Activated T-helper 2 cell treated with anti-CD3 and anti-CD28 coated beads, Interferon-gamma antibody, Interleukin-2, Interleukin-4, amounts not matched to agents 10 μg/mL and 5 μg/mL and 100 μg/mL, durations not matched to agents 14 hours and 24 hours and 36 hours (primary cell): Measurements from ENCODE around the gene NR1H3. TPM values are rescaled to one million over a fixed set of nuclear protein-coding genes. Genes with fewer than 3 reads are reported as not detected.
A peak's percentile ranks its signal among the peaks of the same experiment; 100 is the strongest.

Source experiments
- DNase-seq: peaks from one replicate; pipeline ENCODE4 v3.0.0; 2021; ENCODE audit warnings: low spot score
- H3K27ac Mint-ChIP-seq: one replicate; pipeline ENCODE4 v1.8.0; 2021; ENCODE audit warnings: mixed read lengths
- H3K27me3 Mint-ChIP-seq: one replicate; pipeline ENCODE4 v1.8.0; 2021; ENCODE audit warnings: low read depth, mixed read lengths
- H3K36me3 Mint-ChIP-seq: one replicate; pipeline ENCODE4 v1.8.0; 2021; ENCODE audit warnings: low read depth, mixed read lengths
- H3K4me1 Mint-ChIP-seq: one replicate; pipeline ENCODE4 v1.8.0; 2021; ENCODE audit warnings: low read depth, mixed read lengths
- H3K4me3 Mint-ChIP-seq: one replicate; pipeline ENCODE4 v1.8.0; 2021; ENCODE audit warnings: low read depth, mild to moderate bottlenecking, moderate library complexity, mixed read lengths
- H3K9me3 Mint-ChIP-seq: one replicate; pipeline ENCODE4 v1.8.0; 2021; ENCODE audit warnings: mixed read lengths
- intact Hi-C: fragments of 100-400 bp; cut with micrococcal nuclease; formaldehyde crosslinking; loops from one replicate; pipeline ENCODE4 v1.15.1; 2023
- total RNA-seq: library from RNA; stranded (reverse); gene quantifications from 2 replicates; pipeline ENCODE4 v1.2.3, GENCODE V29; 2022

The NR1H3 gene
- total RNA-seq, 1 donor from 2014 or later: 11.4 TPM

- no peak overlapping the region for H3K4me3 Mint-ChIP-seq
- intact Hi-C loops: no loop called here
- H3K9me3 Mint-ChIP-seq: no peaks in the 10 kb centered on the region
- peaks cover 28% of the 10 kb centered on the region for H3K4me1 Mint-ChIP-seq
- H3K36me3 Mint-ChIP-seq: peaks cover 7% of the 10 kb centered on the region
- no peaks in the 10 kb centered on the region for H3K27me3 Mint-ChIP-seq
- peak overlapping the region; percentile 76 for H3K27ac Mint-ChIP-seq
- DNase-seq: no peak
These were observed 6.7 kb downstream of the NR1H3 start for GRCh38 chr11:47264521-47264920.

GRCh38 chr11:47267876-47268275 is 10.1 kb downstream of the NR1H3 start:
- H3K27ac Mint-ChIP-seq: peak overlapping the region; percentile 97
- H3K27me3 Mint-ChIP-seq: no peaks in the 10 kb centered on the region
- H3K9me3 Mint-ChIP-seq: no peaks in the 10 kb centered on the region
- H3K4me1 Mint-ChIP-seq: peaks cover 51% of the 10 kb centered on the region
- intact Hi-C loops: loop anchor here (5.0 kb wide), 1 partner anchor 739 kb away; no protein-coding TSS in a partner anchor
- peaks cover 14% of the 10 kb centered on the region for H3K36me3 Mint-ChIP-seq
- no peak for DNase-seq
- H3K4me3 Mint-ChIP-seq: peak overlapping the region; percentile 84

GRCh38 chr11:47268448-47269001 is 10.7 kb downstream of the NR1H3 start:
- H3K4me1 Mint-ChIP-seq: peaks cover 53% of the 10 kb centered on the region
- H3K27ac Mint-ChIP-seq: peak overlapping the region; percentile 97
- peaks cover 17% of the 10 kb centered on the region for H3K36me3 Mint-ChIP-seq
- peak overlapping the region; percentile 84 for H3K4me3 Mint-ChIP-seq
- intact Hi-C loops: loop anchor here (1.0 to 5.0 kb wide), 6 partner anchors 20 to 739 kb away; partner anchors contain the start of genes ACP2, DDB2, FNBP4 and PSMC3
- no peaks in the 10 kb centered on the region for H3K27me3 Mint-ChIP-seq
- DNase-seq: no peak
- H3K9me3 Mint-ChIP-seq: no peaks in the 10 kb centered on the region

- peaks cover 53% of the 10 kb centered on the region for H3K4me1 Mint-ChIP-seq
- intact Hi-C loops: loop anchor here (1.0 to 5.0 kb wide), 6 partner anchors 21 to 738 kb away; partner anchors contain the start of genes ACP2, DDB2, FNBP4 and PSMC3
- H3K27me3 Mint-ChIP-seq: no peaks in the 10 kb centered on the region
- peak overlapping the region; percentile 84 for H3K4me3 Mint-ChIP-seq
- peak; percentile 80 for DNase-seq
- peaks cover 23% of the 10 kb centered on the region for H3K36me3 Mint-ChIP-seq
- H3K9me3 Mint-ChIP-seq: no peaks in the 10 kb centered on the region
- peak overlapping the region; percentile 97 for H3K27ac Mint-ChIP-seq
These were observed 11.4 kb downstream of the NR1H3 start for GRCh38 chr11:47269002-47269828.

GRCh38 chr11:47269829-47270305 is 12.1 kb downstream of the NR1H3 start, which contains the start of gene MADD:
MADD (plus strand) TSS chr11:47270133.
- Mint-ChIP-seq H3K27me3 (no peaks in the 10 kb centered on the region), H3K36me3 (peaks cover 30% of the 10 kb centered on the region), H3K9me3 (no peaks in the 10 kb centered on the region), H3K4me3 (peak within 1 kb of the TSS; percentile 85), H3K4me1 (peaks cover 48% of the 10 kb centered on the region), H3K27ac (peak within 1 kb of the TSS; percentile 97)
- intact Hi-C loops: loop anchor here (1.0 to 10.0 kb wide), 8 partner anchors 22 to 737 kb away; partner anchors contain the start of genes ACP2, ARHGAP1, DDB2 and FNBP4
- DNase-seq: peak; percentile 86

- H3K9me3 Mint-ChIP-seq: no peaks in the 10 kb centered on the region
- H3K4me3 Mint-ChIP-seq: peak overlapping the region; percentile 85
- H3K36me3 Mint-ChIP-seq: peaks cover 36% of the 10 kb centered on the region
- H3K27ac Mint-ChIP-seq: peak overlapping the region; percentile 87
- intact Hi-C loops: loop anchor here (5.0 to 10.0 kb wide), 2 partner anchors 137 to 566 kb away; partner anchors contain the start of genes ARHGAP1, SLC39A13 and ZNF408
- peaks cover 42% of the 10 kb centered on the region for H3K4me1 Mint-ChIP-seq
- DNase-seq: peak; percentile 29
- H3K27me3 Mint-ChIP-seq: no peaks in the 10 kb centered on the region
These were observed 12.8 kb downstream of the NR1H3 start for GRCh38 chr11:47270331-47271271.

- Mint-ChIP-seq H3K4me1 (peaks cover 40% of the 10 kb centered on the region), H3K27ac (peak overlapping the region; percentile 87), H3K36me3 (peaks cover 43% of the 10 kb centered on the region), H3K9me3 (no peaks in the 10 kb centered on the region), H3K4me3 (peak overlapping the region; percentile 85), H3K27me3 (no peaks in the 10 kb centered on the region)
- DNase-seq: no peak
- intact Hi-C loops: loop anchor here (5.0 to 10.0 kb wide), 2 partner anchors 136 to 567 kb away; partner anchors contain the start of genes ARHGAP1, SLC39A13 and ZNF408
These were observed 13.5 kb downstream of the NR1H3 start for GRCh38 chr11:47271328-47271727.

- no peak for DNase-seq
- Mint-ChIP-seq H3K36me3 (peaks cover 50% of the 10 kb centered on the region), H3K9me3 (no peaks in the 10 kb centered on the region), H3K4me3 (peak overlapping the region; percentile 85), H3K27ac (peak overlapping the region; percentile 87), H3K4me1 (peaks cover 40% of the 10 kb centered on the region), H3K27me3 (no peaks in the 10 kb centered on the region)
- intact Hi-C loops: loop anchor here (5.0 to 10.0 kb wide), 2 partner anchors 135 to 567 kb away; partner anchors contain the start of genes ARHGAP1, SLC39A13 and ZNF408
These were observed 14.3 kb downstream of the NR1H3 start for GRCh38 chr11:47271961-47272661.

- H3K36me3 Mint-ChIP-seq: peaks cover 50% of the 10 kb centered on the region
- H3K4me1 Mint-ChIP-seq: peaks cover 40% of the 10 kb centered on the region
- DNase-seq: no peak
- no peak overlapping the region for H3K4me3 Mint-ChIP-seq
- no peaks in the 10 kb centered on the region for H3K27me3 Mint-ChIP-seq
- no peak overlapping the region for H3K27ac Mint-ChIP-seq
- no peaks in the 10 kb centered on the region for H3K9me3 Mint-ChIP-seq
- intact Hi-C loops: loop anchor here (5.0 to 10.0 kb wide), 2 partner anchors 135 to 568 kb away; partner anchors contain the start of genes ARHGAP1, SLC39A13 and ZNF408
These were observed 14.9 kb downstream of the NR1H3 start for GRCh38 chr11:47272706-47273105.

- H3K27ac Mint-ChIP-seq: no peak overlapping the region
- intact Hi-C loops: loop anchor here (5.0 to 10.0 kb wide), 2 partner anchors 133 to 570 kb away; partner anchors contain the start of genes ARHGAP1, SLC39A13 and ZNF408
These were observed 16.9 kb downstream of the NR1H3 start for GRCh38 chr11:47274495-47275235.

GRCh38 chr11:47276923-47277322 is 19.1 kb downstream of the NR1H3 start:
- Mint-ChIP-seq H3K4me1 (peaks cover 12% of the 10 kb centered on the region), H3K27ac (no peak overlapping the region), H3K36me3 (peaks cover 74% of the 10 kb centered on the region), H3K9me3 (no peaks in the 10 kb centered on the region), H3K4me3 (no peak overlapping the region), H3K27me3 (no peaks in the 10 kb centered on the region)
- DNase-seq: no peak
- intact Hi-C loops: loop anchor here (10.0 kb wide), 1 partner anchor 572 kb away; the partner anchor contains the start of genes ARHGAP1 and ZNF408

More at GRCh38 chr11:47274495-47275235, 16.9 kb downstream of the NR1H3 start:
- no peak for DNase-seq
- H3K4me3 Mint-ChIP-seq: no peak overlapping the region
- no peaks in the 10 kb centered on the region for H3K27me3 Mint-ChIP-seq
- no peaks in the 10 kb centered on the region for H3K9me3 Mint-ChIP-seq
- peaks cover 59% of the 10 kb centered on the region for H3K36me3 Mint-ChIP-seq
- peaks cover 26% of the 10 kb centered on the region for H3K4me1 Mint-ChIP-seq
